Endothelial cell of umbilical vein (primary cell): ENCODE data around the gene FUT8. TPM values are rescaled to one million over a fixed set of nuclear protein-coding genes. Genes with fewer than 3 reads are reported as not detected.

ENCODE experiments used
- BruUV-seq: library from RNA; stranded (reverse); fragments of 400-500 nt; replicated peaks from 2 replicates; lab custom pipeline; 2021; lab: Mats Ljungman, UMichigan
- CTCF ChIA-PET: fragments of 300-600, 350-600 bp; sonication (Branson Sonifier 250); formaldehyde crosslinking; loops from one replicate; lab custom pipeline; 2021; ENCODE audit warnings: antibody characterized with exemption, inconsistent platforms; lab: Charles Lee
- POLR2A ChIA-PET: fragments of 300-600, 350-600 bp; sonication (Branson Sonifier 250); formaldehyde crosslinking; loops from one replicate; lab custom pipeline; 2021; ENCODE audit warnings: antibody characterized with exemption, inconsistent platforms; lab: Charles Lee
- DNase-seq: peaks from one replicate; pipeline ENCODE4 v3.0.0-alpha.2; 2011; ENCODE audit warnings: low read depth, low spot score
- FAIRE-seq: peaks from 2 replicates; lab custom pipeline; 2011; peaks lifted over from hg19 to GRCh38; lab: Jason Lieb, UNC
- H2AFZ ChIP-seq: 2 replicates; pipeline ENCODE4 v1.6.0; 2012; ENCODE audit warnings: low read depth, low read length, control low read depth, inconsistent platforms
- H3K27ac ChIP-seq: 2 replicates; pipeline ENCODE4 v1.5.1; 2011; ENCODE audit warnings: low read depth, mild to moderate bottlenecking, control low read depth, low read length, moderate library complexity; ENCODE audit not compliant: insufficient read depth
- H3K27me3 ChIP-seq, 2 experiments: 2 replicates each; pipeline versions ENCODE4 v1.6.0 to v1.6.1; 2011; ENCODE audit warnings: low read length in 2 of 2, mixed read lengths in 1 of 2; ENCODE audit not compliant: control insufficient read depth in 2 of 2, insufficient read depth in 2 of 2
- H3K36me3 ChIP-seq, 2 experiments: 2 replicates in 1 of 2; 3 replicates in 1 of 2; pipeline ENCODE4 v1.5.1; 2011; ENCODE audit warnings: low read length in 2 of 2, mild to moderate bottlenecking in 1 of 2, moderate library complexity in 1 of 2; ENCODE audit not compliant: control insufficient read depth in 2 of 2, insufficient read depth in 2 of 2; ENCODE audit errors: extremely low read depth in 1 of 2
- H3K4me1 ChIP-seq: 3 replicates; pipeline ENCODE4 v1.5.1; 2011; ENCODE audit warnings: mild to moderate bottlenecking, low read length; ENCODE audit not compliant: control insufficient read depth, insufficient read depth; ENCODE audit errors: extremely low read depth
- H3K4me2 ChIP-seq: 2 replicates; pipeline ENCODE4 v1.6.1; 2011; ENCODE audit warnings: low read length, control low read depth, mixed read lengths; ENCODE audit not compliant: insufficient read depth
- H3K4me3 ChIP-seq, 3 experiments: fragments of 200-600 bp in 1 of 3; sonication (generic), shearing (Covaris generic) in 1 of 3; replicated peaks in 1 of 3; 2 replicates each; pipeline ENCODE4 v1.5.1; 2011 to 2016; ENCODE audit warnings: control low read depth in 3 of 3, low read length in 3 of 3, mild to moderate bottlenecking in 2 of 3, inconsistent platforms in 1 of 3, low read depth in 1 of 3, moderate library complexity in 1 of 3; ENCODE audit not compliant: insufficient read depth in 1 of 3
- H3K79me2 ChIP-seq: 2 replicates; pipeline ENCODE4 v1.6.0; 2012; ENCODE audit warnings: low read length, inconsistent platforms; ENCODE audit not compliant: control insufficient read depth, insufficient read depth
- H3K9ac ChIP-seq: replicated peaks from 2 replicates; pipeline ENCODE3; 2011; ENCODE audit warnings: low read length, control low read depth; ENCODE audit not compliant: insufficient read depth; ENCODE audit errors: extremely low read depth
- H3K9me1 ChIP-seq: replicated peaks from 3 replicates; pipeline ENCODE4 v1.6.0; 2011; ENCODE audit warnings: mild to moderate bottlenecking, low read length; ENCODE audit not compliant: control insufficient read depth, insufficient read depth; ENCODE audit errors: extremely low read depth
- H3K9me3 ChIP-seq: replicated peaks from 2 replicates; pipeline ENCODE4 v1.5.1; 2012; ENCODE audit warnings: low read length, inconsistent platforms; ENCODE audit not compliant: control insufficient read depth, insufficient read depth
- H4K20me1 ChIP-seq: replicated peaks from 2 replicates; pipeline ENCODE3; 2011; ENCODE audit warnings: mild to moderate bottlenecking, low read length; ENCODE audit not compliant: control insufficient read depth, insufficient read depth; ENCODE audit errors: extremely low read depth
- EZH2 ChIP-seq: IDR thresholded peaks from 2 replicates; pipeline ENCODE4 v1.6.1; 2012; ENCODE audit warnings: borderline replicate concordance, low read depth, mild to moderate bottlenecking, moderate library complexity, low read length, inconsistent platforms; ENCODE audit not compliant: severe bottlenecking
- FOS ChIP-seq: IDR thresholded peaks from 2 replicates; pipeline ENCODE4 v1.6.1; 2011; ENCODE audit warnings: mild to moderate bottlenecking, low read length, moderate library complexity, borderline replicate concordance; ENCODE audit not compliant: insufficient read depth
- GATA2 ChIP-seq: IDR thresholded peaks from 2 replicates; pipeline ENCODE4 v1.7.0; 2011; ENCODE audit warnings: low read depth, mild to moderate bottlenecking, moderate library complexity, mixed read lengths, low read length; ENCODE audit not compliant: insufficient read length, insufficient read depth
- JUN ChIP-seq: IDR thresholded peaks from 2 replicates; pipeline ENCODE4 v1.6.1; 2011; ENCODE audit warnings: borderline replicate concordance, low read depth; ENCODE audit not compliant: insufficient read length, insufficient read depth
- dilution Hi-C: fragments of 300-500 bp; cut with MboI; formaldehyde crosslinking; loops from one replicate; pipeline ENCODE4 v1.15.0; 2019; ENCODE audit warnings: low sequenced_read_pairs; ENCODE audit not compliant: extremely low pct_ligation_motif_present
- intact Hi-C: fragments of 100-400 bp; cut with micrococcal nuclease; formaldehyde crosslinking; loops from one replicate; pipeline ENCODE4 v1.10.0; 2022
- polyA plus RNA-seq, 4 experiments: library from polyadenylated mRNA; depleted of rRNA in 3 of 4; stranded (reverse) in 3 of 4; unstranded in 1 of 4; fragments of >200 nt; gene quantifications; 2 replicates each; pipeline versions ENCODE4 v1.2.1 to v1.2.3, GENCODE V29; 2011 to 2012; ENCODE audit warnings: missing spikeins in 1 of 4
- total RNA-seq: library from RNA; stranded (reverse); gene quantifications from 2 replicates; pipeline ENCODE4 v1.2.3, GENCODE V29; 2021
- TF ChIP-seq, protein P1 (sequence below): IDR thresholded peaks from 2 replicates; pipeline ENCODE4 v1.6.1; 2011; ENCODE audit not compliant: insufficient read depth, insufficient read length
- TF ChIP-seq, protein P2 (sequence below), 2 donors: IDR thresholded peaks; 1 replicate in 1 of 2; 2 replicates in 1 of 2; pipeline ENCODE4 v1.5.1; 2011; ENCODE audit warnings: low read length in 2 of 2, mild to moderate bottlenecking in 2 of 2, moderate library complexity in 2 of 2, control low read depth in 1 of 2, inconsistent platforms in 1 of 2, low read depth in 1 of 2; ENCODE audit not compliant: insufficient read depth in 1 of 2; ENCODE audit errors: extremely low read depth in 1 of 2

FUT8 gene
- total and polyA plus RNA-seq, 2 donors (not counting 3 experiments of a cell fraction or from before 2014, with no cell fraction given), result 16.7 to 38.8 TPM

DNA sequence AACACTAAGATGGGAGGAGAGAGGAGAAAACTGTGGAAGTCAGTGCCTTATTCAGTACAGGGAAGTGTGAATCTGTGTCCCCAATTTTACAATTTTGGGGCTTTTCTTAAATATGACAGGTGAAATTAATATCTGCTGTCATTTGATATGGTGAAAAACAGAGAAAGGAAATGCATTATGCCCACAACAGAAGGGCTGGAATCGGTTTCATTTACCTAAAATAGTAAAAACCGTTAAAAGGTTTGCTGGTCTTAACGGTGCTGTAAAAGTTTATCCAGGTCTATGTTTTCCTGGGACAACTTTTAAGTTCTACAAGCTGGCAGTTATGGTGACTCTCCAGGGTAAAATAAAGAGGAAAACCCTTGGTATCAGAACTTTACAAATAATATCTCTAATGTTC is 310.8 kb downstream of the FUT8 start:
- H3K4me2 ChIP-seq, result no peak overlapping the region
- intact Hi-C loops (loop anchor here (10.0 kb wide), 1 partner anchor 1461 kb away; the partner anchor contains the start of gene GARIN2), dilution Hi-C loops (no loop called here)
- FAIRE-seq (no peak), DNase-seq (no peak)
- no TSS peak for BruUV-seq
- POLR2A ChIA-PET, result no interaction called here
- TF ChIP-seq FOS, result no peak
- TF ChIP-seq EZH2, result no peak
- no peak for TF ChIP-seq JUN
- TF ChIP-seq GATA2, result no peak
- TF ChIP-seq, protein P1, sequence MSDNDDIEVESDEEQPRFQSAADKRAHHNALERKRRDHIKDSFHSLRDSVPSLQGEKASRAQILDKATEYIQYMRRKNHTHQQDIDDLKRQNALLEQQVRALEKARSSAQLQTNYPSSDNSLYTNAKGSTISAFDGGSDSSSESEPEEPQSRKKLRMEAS, result no peak
- TF ChIP-seq, protein P2, sequence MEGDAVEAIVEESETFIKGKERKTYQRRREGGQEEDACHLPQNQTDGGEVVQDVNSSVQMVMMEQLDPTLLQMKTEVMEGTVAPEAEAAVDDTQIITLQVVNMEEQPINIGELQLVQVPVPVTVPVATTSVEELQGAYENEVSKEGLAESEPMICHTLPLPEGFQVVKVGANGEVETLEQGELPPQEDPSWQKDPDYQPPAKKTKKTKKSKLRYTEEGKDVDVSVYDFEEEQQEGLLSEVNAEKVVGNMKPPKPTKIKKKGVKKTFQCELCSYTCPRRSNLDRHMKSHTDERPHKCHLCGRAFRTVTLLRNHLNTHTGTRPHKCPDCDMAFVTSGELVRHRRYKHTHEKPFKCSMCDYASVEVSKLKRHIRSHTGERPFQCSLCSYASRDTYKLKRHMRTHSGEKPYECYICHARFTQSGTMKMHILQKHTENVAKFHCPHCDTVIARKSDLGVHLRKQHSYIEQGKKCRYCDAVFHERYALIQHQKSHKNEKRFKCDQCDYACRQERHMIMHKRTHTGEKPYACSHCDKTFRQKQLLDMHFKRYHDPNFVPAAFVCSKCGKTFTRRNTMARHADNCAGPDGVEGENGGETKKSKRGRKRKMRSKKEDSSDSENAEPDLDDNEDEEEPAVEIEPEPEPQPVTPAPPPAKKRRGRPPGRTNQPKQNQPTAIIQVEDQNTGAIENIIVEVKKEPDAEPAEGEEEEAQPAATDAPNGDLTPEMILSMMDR (IDR thresholded peaks at IDR 0.05; ENCODE audit: extremely low read depth in 1 of 2, insufficient read depth in 1 of 2, low read depth in 1 of 2, low read length in 2 of 2), result no peak
- H3K36me3 ChIP-seq, result no peaks in the 10 kb centered on the region
- CTCF ChIA-PET, result interaction anchor here (0.7 to 0.8 kb wide), 2 partner anchors 12 to 559 kb away, joined by 3 to 4 read pairs; no protein-coding TSS in a partner anchor
- no peak overlapping the region for H3K9ac ChIP-seq
- H3K4me1 ChIP-seq, result no peaks in the 10 kb centered on the region
- no peaks in the 10 kb centered on the region for H3K9me1 ChIP-seq
- H4K20me1 ChIP-seq, result no peaks in the 10 kb centered on the region
- H3K27me3 ChIP-seq, result no peaks in the 10 kb centered on the region
- H3K9me3 ChIP-seq, result no peaks in the 10 kb centered on the region
- no peak overlapping the region for H3K4me3 ChIP-seq
- H2AFZ ChIP-seq, result no peak overlapping the region
- no peaks in the 10 kb centered on the region for H3K79me2 ChIP-seq
- H3K27ac ChIP-seq, result no peak overlapping the region
